Neural cell (in vitro differentiated cells): ENCODE measurements around the gene MALSU1. TPM values are rescaled to one million over a fixed set of nuclear protein-coding genes. Genes with fewer than 3 reads are reported as not detected.

ENCODE experiments used
- H2AFZ ChIP-seq: fragments of 200-600, 300-800 bp; sonication (generic), shearing (Covaris generic); 2 replicates; pipeline ENCODE4 v1.6.0; 2014; ENCODE audit warnings: low read depth, mild to moderate bottlenecking, antibody characterized with exemption, low read length, moderate library complexity
- H3F3A ChIP-seq: fragments of 200-600 bp; shearing (Covaris generic); 2 replicates; pipeline ENCODE4 v1.6.1; 2016; ENCODE audit warnings: mild to moderate bottlenecking, moderate library complexity, mixed read lengths, antibody characterized with exemption, low read length; ENCODE audit not compliant: insufficient read depth, poor library complexity, severe bottlenecking
- H3K27ac ChIP-seq: fragments of 200-600, 300-800 bp; sonication (generic), shearing (Covaris generic); 2 replicates; pipeline ENCODE4 v1.5.1; 2014; ENCODE audit warnings: mild to moderate bottlenecking, low read length, moderate library complexity
- H3K27me3 ChIP-seq: fragments of 300-800, 200-600 bp; sonication (generic), shearing (Covaris generic); 2 replicates; pipeline ENCODE4 v1.6.0; 2014; ENCODE audit warnings: mild to moderate bottlenecking, low read depth, low read length, moderate library complexity; ENCODE audit not compliant: insufficient read depth
- H3K36me3 ChIP-seq: fragments of 300-800, 200-600 bp; sonication (generic), shearing (Covaris generic); 2 replicates; pipeline ENCODE4 v1.5.1; 2014; ENCODE audit warnings: mild to moderate bottlenecking, antibody characterized with exemption, low read length, moderate library complexity; ENCODE audit not compliant: insufficient read depth
- H3K4me2 ChIP-seq: fragments of 300-800, 200-600 bp; sonication (generic), shearing (Covaris generic); 2 replicates; pipeline ENCODE4 v1.6.0; 2014; ENCODE audit warnings: mild to moderate bottlenecking, low read length
- H3K4me3 ChIP-seq: fragments of 300-800, 200-600 bp; sonication (generic), shearing (Covaris generic); 2 replicates; pipeline ENCODE4 v1.5.1; 2014; ENCODE audit warnings: mild to moderate bottlenecking, low read length, moderate library complexity
- H3K79me2 ChIP-seq: fragments of 200-600 bp; shearing (Covaris generic); replicated peaks from 2 replicates; pipeline ENCODE4 v1.6.0; 2014; ENCODE audit warnings: mild to moderate bottlenecking, low read length, moderate library complexity; ENCODE audit not compliant: insufficient read depth
- H3K9ac ChIP-seq: fragments of 300-800, 200-600 bp; sonication (generic), shearing (Covaris generic); 2 replicates; pipeline ENCODE4 v1.6.1; 2016; ENCODE audit warnings: mild to moderate bottlenecking, low read length, mixed read lengths
- H3K9me2 ChIP-seq: fragments of 200-600 bp; shearing (Covaris generic); 2 replicates; pipeline ENCODE4 v1.6.1; 2016; ENCODE audit warnings: mild to moderate bottlenecking, low read length, mixed read lengths; ENCODE audit not compliant: insufficient read depth
- H3K9me3 ChIP-seq: fragments of 200-600, 300-800 bp; sonication (generic), shearing (Covaris generic); 2 replicates; pipeline ENCODE4 v1.6.1; 2016; ENCODE audit warnings: mild to moderate bottlenecking, mixed run types, low read length, moderate library complexity, mixed read lengths
- H4K20me1 ChIP-seq: fragments of 200-600 bp; shearing (Covaris generic); 2 replicates; pipeline ENCODE4 v1.6.1; 2016; ENCODE audit warnings: mild to moderate bottlenecking, mixed run types; ENCODE audit not compliant: insufficient read depth
- EP300 ChIP-seq: fragments of 450-650 bp; conservative IDR thresholded peaks from 2 replicates; pipeline ENCODE4 v1.6.1; 2014; ENCODE audit warnings: antibody characterized with exemption, mild to moderate bottlenecking, moderate library complexity; ENCODE audit not compliant: poor library complexity, severe bottlenecking
- EZH2 ChIP-seq: fragments of 200-600, 300-800 bp; shearing (Covaris generic), sonication (generic); IDR thresholded peaks from 2 replicates; pipeline ENCODE4 v1.6.1; 2014; ENCODE audit warnings: antibody characterized with exemption, low read length, borderline replicate concordance, mild to moderate bottlenecking; ENCODE audit not compliant: insufficient read depth, poor library complexity, severe bottlenecking
- MXI1 ChIP-seq: fragments of 450-650 bp; conservative IDR thresholded peaks from 2 replicates; pipeline ENCODE4 v1.6.1; 2014; ENCODE audit warnings: antibody characterized with exemption, mild to moderate bottlenecking; ENCODE audit not compliant: poor library complexity, severe bottlenecking
- POLR2AphosphoS5 ChIP-seq: IDR thresholded peaks from 2 replicates; pipeline ENCODE4 v1.6.1; 2012
- RAD21 ChIP-seq: fragments of 450-650 bp; conservative IDR thresholded peaks from 2 replicates; pipeline ENCODE4 v1.6.1; 2014; ENCODE audit warnings: antibody characterized with exemption, mild to moderate bottlenecking, moderate library complexity
- SMC3 ChIP-seq: fragments of 450-650 bp; conservative IDR thresholded peaks from 2 replicates; pipeline ENCODE4 v1.6.1; 2014; ENCODE audit warnings: antibody characterized with exemption, mild to moderate bottlenecking, moderate library complexity; ENCODE audit not compliant: poor library complexity
- TAF1 ChIP-seq: IDR thresholded peaks from 2 replicates; pipeline ENCODE4 v1.6.1; 2012; ENCODE audit warnings: low read depth
- polyA plus RNA-seq: library from polyadenylated mRNA; depleted of rRNA; stranded (reverse); fragments of >200 nt; gene quantifications from 2 replicates; pipeline ENCODE4 v1.2.3, GENCODE V29; 2014
- TF ChIP-seq, protein P1 (sequence below): fragments of 450-650 bp; IDR thresholded peaks from 2 replicates; pipeline ENCODE4 v1.5.1; 2014; ENCODE audit warnings: antibody characterized with exemption, mild to moderate bottlenecking, moderate library complexity; ENCODE audit not compliant: poor library complexity, severe bottlenecking
- TF ChIP-seq, protein P2 (sequence below): IDR thresholded peaks from 2 replicates; pipeline ENCODE4 v1.6.1; 2012; ENCODE audit warnings: borderline replicate concordance

MALSU1 gene
- polyA plus RNA-seq, 1 donor from 2014 or later = 77.8 TPM

DNA sequence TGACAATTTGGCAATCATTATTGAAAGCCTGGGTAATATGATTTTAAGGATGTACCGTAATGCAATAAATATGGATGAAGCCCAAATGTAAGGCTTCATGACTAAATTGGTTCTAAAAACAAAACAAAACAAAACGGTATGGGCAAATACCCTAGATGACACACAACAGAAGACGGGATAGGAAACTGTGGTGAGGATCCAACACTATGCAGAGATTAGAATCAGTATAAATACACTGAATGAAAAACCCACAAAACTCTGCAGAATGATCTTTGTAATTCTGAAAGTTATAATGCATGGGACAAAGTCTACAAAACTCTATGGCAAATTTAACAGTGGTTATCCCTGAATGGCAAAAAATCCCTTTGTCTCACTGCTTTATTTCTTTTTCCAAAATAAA lies 57.6 kb downstream of the MALSU1 start:
- H3K27me3 ChIP-seq = no peaks in the 10 kb centered on the region
- H3K27ac ChIP-seq = no peak overlapping the region
- peaks cover 12% of the 10 kb centered on the region for H3K79me2 ChIP-seq
- no peak overlapping the region for H3K9ac ChIP-seq
- H3K9me2 ChIP-seq = no peaks in the 10 kb centered on the region
- TF ChIP-seq TAF1 (no peak), RAD21 (no peak), POLR2AphosphoS5 (no peak), EZH2 (no peak), MXI1 (no peak), SMC3 (no peak), EP300 (no peak)
- TF ChIP-seq, protein P1, sequence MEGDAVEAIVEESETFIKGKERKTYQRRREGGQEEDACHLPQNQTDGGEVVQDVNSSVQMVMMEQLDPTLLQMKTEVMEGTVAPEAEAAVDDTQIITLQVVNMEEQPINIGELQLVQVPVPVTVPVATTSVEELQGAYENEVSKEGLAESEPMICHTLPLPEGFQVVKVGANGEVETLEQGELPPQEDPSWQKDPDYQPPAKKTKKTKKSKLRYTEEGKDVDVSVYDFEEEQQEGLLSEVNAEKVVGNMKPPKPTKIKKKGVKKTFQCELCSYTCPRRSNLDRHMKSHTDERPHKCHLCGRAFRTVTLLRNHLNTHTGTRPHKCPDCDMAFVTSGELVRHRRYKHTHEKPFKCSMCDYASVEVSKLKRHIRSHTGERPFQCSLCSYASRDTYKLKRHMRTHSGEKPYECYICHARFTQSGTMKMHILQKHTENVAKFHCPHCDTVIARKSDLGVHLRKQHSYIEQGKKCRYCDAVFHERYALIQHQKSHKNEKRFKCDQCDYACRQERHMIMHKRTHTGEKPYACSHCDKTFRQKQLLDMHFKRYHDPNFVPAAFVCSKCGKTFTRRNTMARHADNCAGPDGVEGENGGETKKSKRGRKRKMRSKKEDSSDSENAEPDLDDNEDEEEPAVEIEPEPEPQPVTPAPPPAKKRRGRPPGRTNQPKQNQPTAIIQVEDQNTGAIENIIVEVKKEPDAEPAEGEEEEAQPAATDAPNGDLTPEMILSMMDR = no peak
- TF ChIP-seq, protein P2, sequence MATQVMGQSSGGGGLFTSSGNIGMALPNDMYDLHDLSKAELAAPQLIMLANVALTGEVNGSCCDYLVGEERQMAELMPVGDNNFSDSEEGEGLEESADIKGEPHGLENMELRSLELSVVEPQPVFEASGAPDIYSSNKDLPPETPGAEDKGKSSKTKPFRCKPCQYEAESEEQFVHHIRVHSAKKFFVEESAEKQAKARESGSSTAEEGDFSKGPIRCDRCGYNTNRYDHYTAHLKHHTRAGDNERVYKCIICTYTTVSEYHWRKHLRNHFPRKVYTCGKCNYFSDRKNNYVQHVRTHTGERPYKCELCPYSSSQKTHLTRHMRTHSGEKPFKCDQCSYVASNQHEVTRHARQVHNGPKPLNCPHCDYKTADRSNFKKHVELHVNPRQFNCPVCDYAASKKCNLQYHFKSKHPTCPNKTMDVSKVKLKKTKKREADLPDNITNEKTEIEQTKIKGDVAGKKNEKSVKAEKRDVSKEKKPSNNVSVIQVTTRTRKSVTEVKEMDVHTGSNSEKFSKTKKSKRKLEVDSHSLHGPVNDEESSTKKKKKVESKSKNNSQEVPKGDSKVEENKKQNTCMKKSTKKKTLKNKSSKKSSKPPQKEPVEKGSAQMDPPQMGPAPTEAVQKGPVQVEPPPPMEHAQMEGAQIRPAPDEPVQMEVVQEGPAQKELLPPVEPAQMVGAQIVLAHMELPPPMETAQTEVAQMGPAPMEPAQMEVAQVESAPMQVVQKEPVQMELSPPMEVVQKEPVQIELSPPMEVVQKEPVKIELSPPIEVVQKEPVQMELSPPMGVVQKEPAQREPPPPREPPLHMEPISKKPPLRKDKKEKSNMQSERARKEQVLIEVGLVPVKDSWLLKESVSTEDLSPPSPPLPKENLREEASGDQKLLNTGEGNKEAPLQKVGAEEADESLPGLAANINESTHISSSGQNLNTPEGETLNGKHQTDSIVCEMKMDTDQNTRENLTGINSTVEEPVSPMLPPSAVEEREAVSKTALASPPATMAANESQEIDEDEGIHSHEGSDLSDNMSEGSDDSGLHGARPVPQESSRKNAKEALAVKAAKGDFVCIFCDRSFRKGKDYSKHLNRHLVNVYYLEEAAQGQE = no peak
- H3K36me3 ChIP-seq = no peaks in the 10 kb centered on the region
- H3K4me3 ChIP-seq = no peak overlapping the region
- H2AFZ ChIP-seq = no peak overlapping the region
- no peaks in the 10 kb centered on the region for H3F3A ChIP-seq
- no peaks in the 10 kb centered on the region for H3K9me3 ChIP-seq
- no peaks in the 10 kb centered on the region for H4K20me1 ChIP-seq
- H3K4me2 ChIP-seq = no peak overlapping the region

DNA sequence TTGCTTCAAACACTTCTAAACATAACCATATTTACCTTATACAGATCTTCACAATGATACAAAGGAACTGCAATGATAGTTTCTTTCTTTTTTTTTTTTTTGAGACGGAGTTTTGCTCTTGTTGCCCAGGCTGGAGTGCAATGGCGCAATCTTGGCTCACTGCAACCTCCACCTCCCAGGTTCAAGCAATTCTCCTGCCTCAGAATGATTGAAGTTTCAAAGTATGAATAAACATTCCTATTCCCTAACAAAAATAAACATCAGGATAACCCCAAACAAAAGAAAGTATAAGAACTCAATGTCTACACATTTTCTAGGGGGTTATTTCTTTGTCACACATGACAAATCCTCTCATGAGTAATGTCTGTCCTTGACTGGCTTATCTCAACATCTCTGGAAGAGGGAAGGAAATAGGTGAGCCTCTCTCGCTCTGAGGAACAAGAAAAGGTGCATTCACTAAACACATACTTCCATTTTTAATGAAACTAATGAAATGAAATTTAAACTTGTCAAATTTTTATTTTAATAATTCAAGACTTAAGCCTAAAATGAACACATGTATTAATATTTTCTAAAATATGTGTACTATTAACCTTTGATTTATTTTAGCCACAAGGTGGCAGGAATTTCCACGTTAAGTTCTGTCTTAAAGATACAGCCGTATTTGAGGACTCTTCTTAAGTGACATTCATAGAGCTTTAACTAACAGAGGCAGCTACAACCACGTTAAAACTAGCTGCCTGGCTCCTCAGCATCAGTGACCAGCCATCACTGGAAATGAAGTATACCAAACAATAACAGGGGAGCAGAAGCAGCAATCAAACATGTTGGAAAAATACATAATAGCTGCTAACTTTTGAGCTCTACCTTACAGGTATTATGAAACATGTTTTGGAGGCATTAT lies 58.3 kb downstream of the MALSU1 start:
- H3K27ac ChIP-seq = no peak overlapping the region
- peak; percentile 78 for TF ChIP-seq SMC3
- peak; percentile 76 for TF ChIP-seq RAD21
- TF ChIP-seq TAF1 = no peak
- TF ChIP-seq, protein P2 = no peak
- TF ChIP-seq, protein P1 = peak; percentile 73
- TF ChIP-seq EZH2 = no peak
- no peak for TF ChIP-seq MXI1
- no peak for TF ChIP-seq EP300
- no peak for TF ChIP-seq POLR2AphosphoS5
- H3K9me3 ChIP-seq = no peaks in the 10 kb centered on the region
- no peaks in the 10 kb centered on the region for H3K9me2 ChIP-seq
- H4K20me1 ChIP-seq = no peaks in the 10 kb centered on the region
- no peak overlapping the region for H2AFZ ChIP-seq
- H3K36me3 ChIP-seq = no peaks in the 10 kb centered on the region
- H3F3A ChIP-seq = no peaks in the 10 kb centered on the region
- peaks cover 16% of the 10 kb centered on the region for H3K79me2 ChIP-seq
- no peak overlapping the region for H3K4me3 ChIP-seq
- H3K9ac ChIP-seq = no peak overlapping the region
- H3K4me2 ChIP-seq = no peak overlapping the region
- no peaks in the 10 kb centered on the region for H3K27me3 ChIP-seq
